ENCODE results near the gene SORCS2.

DNA sequence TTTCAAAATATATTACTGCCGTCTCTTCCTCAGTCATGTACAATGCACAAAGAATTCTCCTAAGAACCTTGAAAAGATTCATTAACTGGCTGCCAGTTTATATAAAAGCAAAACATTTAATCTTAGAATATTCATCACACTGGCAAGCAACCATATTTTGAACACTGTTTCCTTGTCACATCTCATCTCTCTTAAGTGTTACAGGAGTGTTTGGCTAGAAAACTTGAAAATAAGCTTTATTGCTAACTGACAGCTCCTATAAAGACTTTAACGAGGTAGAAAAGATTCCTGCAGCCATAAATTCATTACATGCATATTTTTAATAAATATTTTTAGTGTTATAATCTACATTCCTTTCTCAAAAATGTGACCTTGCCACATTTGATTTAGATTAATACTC lies 597.7 kb downstream of the SORCS2 start:
- TF ChIP-seq, protein P1, sequence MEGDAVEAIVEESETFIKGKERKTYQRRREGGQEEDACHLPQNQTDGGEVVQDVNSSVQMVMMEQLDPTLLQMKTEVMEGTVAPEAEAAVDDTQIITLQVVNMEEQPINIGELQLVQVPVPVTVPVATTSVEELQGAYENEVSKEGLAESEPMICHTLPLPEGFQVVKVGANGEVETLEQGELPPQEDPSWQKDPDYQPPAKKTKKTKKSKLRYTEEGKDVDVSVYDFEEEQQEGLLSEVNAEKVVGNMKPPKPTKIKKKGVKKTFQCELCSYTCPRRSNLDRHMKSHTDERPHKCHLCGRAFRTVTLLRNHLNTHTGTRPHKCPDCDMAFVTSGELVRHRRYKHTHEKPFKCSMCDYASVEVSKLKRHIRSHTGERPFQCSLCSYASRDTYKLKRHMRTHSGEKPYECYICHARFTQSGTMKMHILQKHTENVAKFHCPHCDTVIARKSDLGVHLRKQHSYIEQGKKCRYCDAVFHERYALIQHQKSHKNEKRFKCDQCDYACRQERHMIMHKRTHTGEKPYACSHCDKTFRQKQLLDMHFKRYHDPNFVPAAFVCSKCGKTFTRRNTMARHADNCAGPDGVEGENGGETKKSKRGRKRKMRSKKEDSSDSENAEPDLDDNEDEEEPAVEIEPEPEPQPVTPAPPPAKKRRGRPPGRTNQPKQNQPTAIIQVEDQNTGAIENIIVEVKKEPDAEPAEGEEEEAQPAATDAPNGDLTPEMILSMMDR (IDR thresholded peaks at IDR 0.05): no peak
- no peak for TF ChIP-seq POLR2A (IDR thresholded peaks at IDR 0.05)
